CD8-positive, alpha-beta memory T cell (primary cell): Measurements from ENCODE around the gene GRM4. TPM values are rescaled to one million over a fixed set of nuclear protein-coding genes. Genes with fewer than 3 reads are reported as not detected.

Source experiments
- CTCF ChIA-PET: fragments of 350-600 bp; sonication (Branson Sonifier 250); formaldehyde crosslinking; loops from one replicate; lab custom pipeline; 2021; ENCODE audit warnings: antibody characterized with exemption; lab: Charles Lee
- POLR2A ChIA-PET: fragments of 350-600 bp; sonication (Branson Sonifier 250); formaldehyde crosslinking; loops from one replicate; lab custom pipeline; 2021; ENCODE audit warnings: antibody characterized with exemption; lab: Charles Lee
- DNase-seq, 5 donors: peaks; one replicate each; pipeline versions ENCODE4 v3.0.0 to v3.0.0-alpha.2; 2020 to 2022; ENCODE audit warnings: mixed read lengths in 1 of 5
- H3K27ac ChIP-seq: one replicate; pipeline ENCODE4 v1.7.0; 2013; ENCODE audit warnings: low read depth, mild to moderate bottlenecking, low read length, moderate library complexity
- H3K27me3 ChIP-seq: 2 replicates; pipeline ENCODE4 v1.7.0; 2013; ENCODE audit warnings: low read length, mild to moderate bottlenecking; ENCODE audit not compliant: insufficient read depth, poor library complexity, severe bottlenecking
- H3K36me3 ChIP-seq: 2 replicates; pipeline ENCODE4 v1.7.0; 2013; ENCODE audit warnings: mild to moderate bottlenecking, low read length, moderate library complexity; ENCODE audit not compliant: insufficient read depth
- H3K4me1 ChIP-seq: 2 replicates; pipeline ENCODE4 v1.7.0; 2013; ENCODE audit warnings: mild to moderate bottlenecking, low read length, moderate library complexity; ENCODE audit not compliant: insufficient read depth
- H3K4me3 ChIP-seq: 2 replicates; pipeline ENCODE4 v1.7.0; 2013; ENCODE audit warnings: mild to moderate bottlenecking, low read length
- H3K9me3 ChIP-seq: 2 replicates; pipeline ENCODE4 v1.7.0; 2013; ENCODE audit warnings: mild to moderate bottlenecking, low read length
- H3K27ac Mint-ChIP-seq, 8 donors: one replicate each; pipeline ENCODE4 v1.8.0; 2020 to 2021; ENCODE audit warnings: mixed read lengths in 8 of 8, mild to moderate bottlenecking in 6 of 8, inconsistent platforms in 3 of 8, moderate library complexity in 3 of 8
- H3K27me3 Mint-ChIP-seq, 2 donors: one replicate each; pipeline ENCODE4 v1.8.0; 2020 to 2021; ENCODE audit warnings: mixed read lengths in 2 of 2, mild to moderate bottlenecking in 1 of 2, moderate library complexity in 1 of 2
- H3K36me3 Mint-ChIP-seq, 3 donors: one replicate each; pipeline ENCODE4 v1.8.0; 2020 to 2021; ENCODE audit warnings: mixed read lengths in 3 of 3, inconsistent platforms in 1 of 3, mild to moderate bottlenecking in 1 of 3
- H3K4me1 Mint-ChIP-seq, 3 donors: one replicate each; pipeline ENCODE4 v1.8.0; 2020 to 2021; ENCODE audit warnings: mixed read lengths in 3 of 3, inconsistent platforms in 1 of 3, mild to moderate bottlenecking in 1 of 3
- H3K4me3 Mint-ChIP-seq, 7 donors: one replicate each; pipeline ENCODE4 v1.8.0; 2020 to 2021; ENCODE audit warnings: mixed read lengths in 7 of 7, mild to moderate bottlenecking in 6 of 7, moderate library complexity in 4 of 7, inconsistent platforms in 2 of 7
- H3K9me3 Mint-ChIP-seq, 5 donors: one replicate each; pipeline ENCODE4 v1.8.0; 2020 to 2022; ENCODE audit warnings: mixed read lengths in 5 of 5, mild to moderate bottlenecking in 3 of 5, moderate library complexity in 2 of 5, inconsistent platforms in 1 of 5
- polyA plus RNA-seq: library from polyadenylated mRNA; unstranded; fragments of 300-500 nt; fragmentation: Illumina TruSeq; gene quantifications from one replicate; pipeline ENCODE4 v1.2.3, GENCODE V29; 2021
- total RNA-seq, 2 experiments: library from RNA; stranded (reverse); gene quantifications; one replicate each; pipeline ENCODE4 v1.2.3, GENCODE V29; 2021

The GRM4 gene
- total and polyA plus RNA-seq, 3 experiments from 2014 or later: 0.03 TPM; not detected in 2

DNA sequence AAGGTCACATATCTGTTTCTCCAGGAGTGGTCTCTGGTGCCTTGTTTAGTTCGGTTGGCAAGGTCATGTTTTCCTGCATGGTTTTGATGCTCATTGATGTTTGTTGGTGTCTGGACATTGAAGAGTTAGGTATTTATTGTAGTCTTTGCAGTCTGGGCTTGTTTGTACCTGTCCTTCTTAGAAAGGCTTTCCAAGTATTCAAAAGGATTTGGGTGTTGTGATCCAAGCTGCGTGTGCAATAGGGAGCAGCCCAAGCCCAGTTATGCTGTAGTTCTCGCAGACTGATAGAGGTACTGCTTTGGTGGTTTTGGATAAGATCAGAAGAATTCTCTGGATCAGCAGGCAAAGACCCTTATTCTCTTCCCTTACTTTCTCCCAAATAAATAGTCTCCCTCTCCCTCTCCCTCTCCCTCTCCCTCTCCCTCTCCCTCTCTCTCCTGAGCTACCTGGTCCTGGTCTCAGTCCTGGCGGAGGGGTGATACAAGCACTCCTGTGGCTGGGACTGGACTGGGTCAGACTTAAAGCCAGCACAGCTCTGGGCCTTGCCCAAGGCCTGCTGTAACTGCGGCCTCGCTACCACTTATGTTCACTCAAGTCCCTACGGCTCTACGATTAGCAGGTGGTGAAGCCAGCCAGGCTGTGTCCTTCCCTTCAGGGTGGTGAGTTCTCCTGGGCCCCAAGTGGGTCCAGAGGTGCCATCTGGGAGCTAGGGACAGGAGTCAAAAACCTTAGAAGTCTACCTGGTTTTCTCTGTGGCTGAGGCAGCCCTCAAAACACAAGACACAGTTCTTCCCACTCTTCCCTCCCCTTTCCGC is 27.3 kb upstream of the GRM4 start:
- no peaks in the 10 kb centered on the region for H3K27me3 Mint-ChIP-seq
- H3K36me3 Mint-ChIP-seq: no peaks in the 10 kb centered on the region
- H3K36me3 ChIP-seq: no peaks in the 10 kb centered on the region
- H3K9me3 ChIP-seq: no peaks in the 10 kb centered on the region
- no peaks in the 10 kb centered on the region for H3K27me3 ChIP-seq
- ChIA-PET POLR2A (no interaction called here), CTCF (interaction anchor here (1.1 to 1.9 kb wide), 3 partner anchors 9 to 23 kb away, joined by 4 to 9 read pairs (median 5); no protein-coding TSS in a partner anchor)
- no peak for DNase-seq
- H3K9me3 Mint-ChIP-seq: peaks cover 0 to 5% (median 0%) of the 10 kb centered on the region in 5 donors
- no peak overlapping the region for H3K4me3 ChIP-seq
- no peaks in the 10 kb centered on the region for H3K4me1 ChIP-seq
- no peak overlapping the region for H3K4me3 Mint-ChIP-seq
- H3K27ac ChIP-seq: no peak overlapping the region
- H3K27ac Mint-ChIP-seq: peak overlapping the region in 1 of 8 donors; percentile 96
- H3K4me1 Mint-ChIP-seq: peaks cover 0 to 8% (median 4%) of the 10 kb centered on the region in 3 donors

DNA sequence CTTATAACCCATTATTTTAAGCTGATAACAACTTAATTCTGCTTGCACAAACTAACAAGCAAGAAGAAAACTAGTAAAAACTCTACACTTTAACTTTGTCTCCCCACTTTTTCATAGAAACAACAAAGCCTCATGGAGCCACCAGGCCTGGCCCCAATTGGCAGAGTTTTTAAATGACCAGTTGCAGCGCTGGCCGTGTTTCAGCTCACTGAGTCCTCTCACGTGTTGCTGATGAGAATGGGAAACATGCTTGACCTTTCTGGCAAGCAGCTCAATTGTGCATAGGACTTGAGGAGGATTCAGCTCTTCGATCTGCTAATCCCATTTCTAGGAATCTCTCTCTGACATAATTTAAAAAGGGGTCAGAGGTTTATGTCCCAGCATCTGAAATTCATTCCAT is 24.5 kb upstream of the GRM4 start:
- Histone ChIP-seq H3K9me3 (no peaks in the 10 kb centered on the region), H3K36me3 (no peaks in the 10 kb centered on the region), H3K4me1 (no peaks in the 10 kb centered on the region), H3K4me3 (no peak overlapping the region), H3K27me3 (no peaks in the 10 kb centered on the region), H3K27ac (no peak overlapping the region)
- Mint-ChIP-seq H3K4me3 (no peak overlapping the region), H3K36me3 (peaks cover 0 to 3% (median 0%) of the 10 kb centered on the region in 3 donors), H3K9me3 (peaks cover 0 to 6% (median 0%) of the 10 kb centered on the region in 5 donors), H3K27me3 (no peaks in the 10 kb centered on the region), H3K4me1 (peaks cover 0 to 8% (median 4%) of the 10 kb centered on the region in 3 donors), H3K27ac (no peak overlapping the region)
- ChIA-PET POLR2A (no interaction called here), CTCF (interaction anchor here (1.5 to 2.0 kb wide), 3 partner anchors 26 to 245 kb away, joined by 4 to 10 read pairs (median 6); no protein-coding TSS in a partner anchor)
- no peak for DNase-seq

DNA sequence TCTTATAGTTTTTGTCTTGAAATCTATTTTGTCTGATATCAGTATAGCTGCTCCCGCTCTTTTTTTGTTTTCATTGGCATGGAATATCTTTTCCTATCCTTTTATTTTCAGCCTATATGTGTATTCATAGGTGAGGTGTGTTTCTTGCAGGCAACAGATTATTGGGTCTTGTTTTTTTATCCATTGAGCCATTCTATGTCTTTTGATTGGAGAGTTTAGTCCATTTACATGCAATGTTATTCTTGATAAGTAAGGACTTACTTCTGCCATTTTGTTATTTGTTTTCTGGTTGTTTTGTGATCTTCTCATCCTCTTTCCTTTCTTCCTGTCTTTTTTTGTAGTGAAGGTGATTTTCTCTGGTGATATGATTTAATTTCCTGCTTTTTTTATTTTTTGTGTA is 24.0 kb upstream of the GRM4 start:
- Mint-ChIP-seq H3K27ac (no peak overlapping the region), H3K27me3 (no peaks in the 10 kb centered on the region), H3K4me3 (no peak overlapping the region), H3K9me3 (peaks cover 0 to 6% (median 0%) of the 10 kb centered on the region in 5 donors), H3K4me1 (peaks cover 0 to 8% (median 4%) of the 10 kb centered on the region in 3 donors), H3K36me3 (peaks cover 0 to 3% (median 0%) of the 10 kb centered on the region in 3 donors)
- Histone ChIP-seq H3K36me3 (no peaks in the 10 kb centered on the region), H3K4me3 (no peak overlapping the region), H3K27me3 (no peaks in the 10 kb centered on the region), H3K27ac (no peak overlapping the region), H3K9me3 (no peaks in the 10 kb centered on the region), H3K4me1 (no peaks in the 10 kb centered on the region)
- CTCF ChIA-PET: interaction anchor here (1.6 to 2.3 kb wide), 3 partner anchors 26 to 245 kb away, joined by 6 to 10 read pairs (median 6); no protein-coding TSS in a partner anchor
- DNase-seq: no peak
- POLR2A ChIA-PET: no interaction called here

DNA sequence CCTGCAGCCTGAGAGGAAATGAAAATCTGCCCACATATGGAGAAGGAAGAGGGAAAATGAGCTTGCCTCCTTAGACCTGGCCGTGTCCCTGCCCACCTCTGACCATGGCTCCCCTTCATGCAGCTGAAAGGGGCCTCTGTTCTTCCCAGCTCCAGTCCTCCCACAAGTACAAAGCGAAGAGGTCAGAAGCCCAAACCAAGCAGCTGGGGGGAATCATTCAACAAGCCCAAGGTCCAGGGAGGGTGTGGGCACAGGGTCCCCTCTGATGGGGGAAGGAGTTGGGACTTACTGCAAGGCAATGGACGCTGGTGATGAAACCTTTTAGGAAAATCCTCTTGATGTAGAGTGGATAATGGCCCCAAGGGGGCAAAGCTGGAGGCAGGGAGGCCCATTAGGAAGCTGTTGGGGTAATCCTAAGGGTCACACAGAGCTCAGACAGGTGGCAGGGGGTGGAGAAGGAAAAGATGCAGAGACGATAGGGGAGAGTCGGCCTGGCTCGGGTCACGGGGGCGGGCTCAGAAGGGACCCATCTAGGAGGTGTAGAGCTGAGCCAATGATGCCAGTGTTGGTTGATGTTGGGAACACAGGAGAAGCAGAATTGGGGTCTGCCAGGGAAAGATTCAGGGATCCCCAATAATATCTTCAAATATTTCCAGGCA is 16.1 kb upstream of the GRM4 start:
- Histone ChIP-seq H3K9me3 (no peaks in the 10 kb centered on the region), H3K36me3 (no peaks in the 10 kb centered on the region), H3K4me3 (no peak overlapping the region), H3K27me3 (no peaks in the 10 kb centered on the region), H3K27ac (no peak overlapping the region), H3K4me1 (no peaks in the 10 kb centered on the region)
- CTCF ChIA-PET: interaction anchor here (1.2 to 4.6 kb wide), 5 partner anchors 16 to 253 kb away, joined by 3 to 40 read pairs (median 22); partner anchors contain the start of genes GRM4 and SMIM29
- Mint-ChIP-seq H3K27ac (no peak overlapping the region), H3K36me3 (no peaks in the 10 kb centered on the region), H3K9me3 (peaks cover 0 to 13% (median 6%) of the 10 kb centered on the region in 5 donors), H3K4me1 (no peaks in the 10 kb centered on the region), H3K4me3 (no peak overlapping the region), H3K27me3 (peaks cover 5 to 12% of the 10 kb centered on the region in 2 donors)
- POLR2A ChIA-PET: no interaction called here
- no peak for DNase-seq

DNA sequence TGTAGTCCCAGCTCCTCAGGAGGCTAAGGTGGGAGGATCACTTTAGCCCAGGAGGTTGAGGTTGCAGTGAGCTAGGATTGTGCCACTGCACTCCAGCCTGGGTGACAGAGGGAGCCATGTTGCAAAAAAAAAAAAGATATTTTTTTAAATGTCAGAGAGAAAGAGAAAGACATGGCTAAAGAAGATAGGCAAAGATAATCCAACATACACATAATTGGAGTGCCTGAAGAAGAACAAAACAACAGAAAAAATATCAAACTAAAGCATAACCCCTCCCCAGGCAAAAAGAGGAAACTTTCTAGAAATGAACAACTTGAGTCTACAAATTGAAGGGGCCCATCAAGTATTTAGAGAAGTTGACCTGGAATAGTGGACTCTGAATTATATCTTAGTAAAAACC is 14.0 kb upstream of the GRM4 start:
- Mint-ChIP-seq H3K36me3 (no peaks in the 10 kb centered on the region), H3K27ac (no peak overlapping the region), H3K4me1 (no peaks in the 10 kb centered on the region), H3K9me3 (peaks cover 0 to 13% (median 6%) of the 10 kb centered on the region in 5 donors), H3K4me3 (no peak overlapping the region), H3K27me3 (peaks cover 7 to 12% of the 10 kb centered on the region in 2 donors)
- Histone ChIP-seq H3K36me3 (no peaks in the 10 kb centered on the region), H3K27me3 (no peaks in the 10 kb centered on the region), H3K9me3 (no peaks in the 10 kb centered on the region), H3K4me3 (no peak overlapping the region), H3K27ac (no peak overlapping the region), H3K4me1 (no peaks in the 10 kb centered on the region)
- DNase-seq: no peak
- CTCF ChIA-PET: no interaction called here
- POLR2A ChIA-PET: no interaction called here

DNA sequence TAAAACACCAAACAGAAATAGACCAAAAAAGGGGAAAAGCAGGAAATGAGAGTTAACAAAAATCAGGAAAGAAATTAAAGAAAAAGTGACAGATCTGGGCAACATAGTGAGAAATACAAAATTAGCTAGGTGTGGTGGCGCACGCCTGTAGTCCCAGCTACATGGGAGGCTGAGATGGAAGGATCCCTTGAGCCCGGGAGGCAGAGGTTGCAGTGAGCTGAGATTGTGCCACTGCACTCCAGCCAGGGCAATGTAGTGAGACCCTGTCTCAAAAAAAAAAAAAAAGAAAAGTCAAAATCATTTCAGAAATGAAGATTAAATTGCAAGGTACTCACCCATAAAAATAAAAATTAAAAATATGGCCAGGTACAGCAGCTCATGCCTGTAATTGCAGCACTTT is 13.0 kb upstream of the GRM4 start:
- Histone ChIP-seq H3K4me1 (peaks cover 7% of the 10 kb centered on the region), H3K27ac (no peak overlapping the region), H3K36me3 (no peaks in the 10 kb centered on the region), H3K9me3 (no peaks in the 10 kb centered on the region), H3K27me3 (peaks cover 7% of the 10 kb centered on the region), H3K4me3 (no peak overlapping the region)
- POLR2A ChIA-PET: no interaction called here
- H3K27ac Mint-ChIP-seq: no peak overlapping the region
- H3K4me1 Mint-ChIP-seq: peaks cover 2 to 7% (median 6%) of the 10 kb centered on the region in 3 donors
- H3K9me3 Mint-ChIP-seq: peaks cover 0 to 13% (median 6%) of the 10 kb centered on the region in 5 donors
- no peak for DNase-seq
- H3K27me3 Mint-ChIP-seq: peaks cover 11 to 16% of the 10 kb centered on the region in 2 donors
- CTCF ChIA-PET: interaction anchor here (1.2 to 1.6 kb wide), 3 partner anchors 37 to 415 kb away, joined by 3 to 8 read pairs (median 3); no protein-coding TSS in a partner anchor
- H3K36me3 Mint-ChIP-seq: no peaks in the 10 kb centered on the region
- H3K4me3 Mint-ChIP-seq: no peak overlapping the region

DNA sequence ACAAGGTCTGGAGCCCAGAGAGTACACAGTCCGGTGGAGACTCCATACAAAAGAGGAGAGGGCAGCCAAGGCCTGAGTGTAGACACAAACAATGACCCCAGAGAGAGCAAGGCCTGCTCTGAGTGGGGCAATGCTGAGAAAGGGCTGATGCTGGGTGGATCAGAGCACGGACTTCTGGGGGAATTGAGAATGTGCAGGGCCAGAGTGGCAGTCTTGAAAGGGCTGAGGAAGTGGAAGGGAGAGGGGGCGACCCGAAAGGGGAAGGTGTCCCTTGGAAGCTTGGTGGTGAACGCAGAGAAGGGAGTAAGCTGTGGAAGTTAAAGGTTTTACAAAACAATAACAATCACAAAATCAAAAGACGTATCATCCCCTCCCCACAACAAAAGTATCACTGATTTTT is 12.0 kb upstream of the GRM4 start:
- peaks cover 17 to 22% of the 10 kb centered on the region in 2 donors for H3K27me3 Mint-ChIP-seq
- H3K9me3 Mint-ChIP-seq: peaks cover 0 to 13% (median 6%) of the 10 kb centered on the region in 5 donors
- no peak for DNase-seq
- Histone ChIP-seq H3K27me3 (peaks cover 8% of the 10 kb centered on the region), H3K36me3 (no peaks in the 10 kb centered on the region), H3K4me3 (no peak overlapping the region), H3K9me3 (no peaks in the 10 kb centered on the region), H3K4me1 (peaks cover 7% of the 10 kb centered on the region), H3K27ac (no peak overlapping the region)
- H3K36me3 Mint-ChIP-seq: no peaks in the 10 kb centered on the region
- H3K4me3 Mint-ChIP-seq: no peak overlapping the region
- POLR2A ChIA-PET: no interaction called here
- peaks cover 2 to 7% (median 6%) of the 10 kb centered on the region in 3 donors for H3K4me1 Mint-ChIP-seq
- CTCF ChIA-PET: interaction anchor here (0.9 to 4.4 kb wide), 5 partner anchors 38 to 414 kb away, joined by 3 to 19 read pairs (median 3); no protein-coding TSS in a partner anchor
- H3K27ac Mint-ChIP-seq: peak overlapping the region in 1 of 8 donors; percentile 34
